SU-DHL-6 (cell line): Measurements from ENCODE around the gene FOXO3.

Source experiments
- H2AFZ ChIP-seq: fragments of 200-600 bp; sonication (generic); 2 replicates; pipeline ENCODE4 v1.6.1; 2014; ENCODE audit warnings: low read depth, mild to moderate bottlenecking, moderate library complexity, mixed read lengths, antibody characterized with exemption, low read length; ENCODE audit not compliant: severe bottlenecking
- H3F3A ChIP-seq: fragments of 200-600 bp; shearing (Covaris generic); 2 replicates; pipeline ENCODE4 v1.6.0; 2016; ENCODE audit warnings: antibody characterized with exemption, mild to moderate bottlenecking; ENCODE audit not compliant: insufficient read depth
- H3K27ac ChIP-seq: fragments of 200-600 bp; sonication (generic); 2 replicates; pipeline ENCODE4 v1.5.1; 2016; ENCODE audit warnings: low read depth, mild to moderate bottlenecking, low read length, moderate library complexity, mixed read lengths
- H3K27me3 ChIP-seq: fragments of 200-600 bp; sonication (generic), shearing (Covaris generic); 2 replicates; pipeline ENCODE4 v1.6.0; 2014; ENCODE audit warnings: mild to moderate bottlenecking, low read length
- H3K36me3 ChIP-seq: fragments of 200-600 bp; sonication (generic); 2 replicates; pipeline ENCODE4 v1.6.1; 2014; ENCODE audit warnings: mild to moderate bottlenecking, low read length, mixed read lengths
- H3K4me2 ChIP-seq: fragments of 300-600, 200-600 bp; shearing (Covaris generic), sonication (generic); 2 replicates; pipeline ENCODE4 v1.6.0; 2014; ENCODE audit warnings: low read length, low read depth, mild to moderate bottlenecking; ENCODE audit not compliant: poor library complexity, severe bottlenecking
- H3K4me3 ChIP-seq: fragments of 200-600 bp; sonication (generic); 2 replicates; pipeline ENCODE4 v1.5.1; 2014; ENCODE audit warnings: antibody characterized with exemption, low read length, mild to moderate bottlenecking, mixed read lengths; ENCODE audit not compliant: insufficient read depth, poor library complexity, severe bottlenecking
- H3K79me2 ChIP-seq: fragments of 200-600 bp; sonication (generic); 2 replicates; pipeline ENCODE4 v1.6.1; 2014; ENCODE audit warnings: mild to moderate bottlenecking, low read length, moderate library complexity; ENCODE audit not compliant: insufficient read depth
- H3K9ac ChIP-seq: fragments of 200-600 bp; sonication (generic); 2 replicates; pipeline ENCODE4 v1.7.0; 2014; ENCODE audit warnings: mild to moderate bottlenecking, low read length
- H3K9me2 ChIP-seq: fragments of 200-600 bp; sonication (generic); replicated peaks from 2 replicates; pipeline ENCODE4 v1.6.1; 2014; ENCODE audit warnings: low read length; ENCODE audit not compliant: insufficient read depth
- H3K9me3 ChIP-seq: fragments of 200-600 bp; sonication (generic); 2 replicates; pipeline ENCODE4 v1.6.1; 2014; ENCODE audit warnings: low read length, mixed read lengths; ENCODE audit not compliant: insufficient read depth
- H4K20me1 ChIP-seq: fragments of 200-600 bp; sonication (generic); 2 replicates; pipeline ENCODE4 v1.6.1; 2014; ENCODE audit warnings: low read depth, mild to moderate bottlenecking, antibody characterized with exemption, low read length, moderate library complexity, mixed read lengths
- EZH2phosphoT487 ChIP-seq: fragments of 200-600 bp; sonication (generic), shearing (Covaris generic); conservative IDR thresholded peaks from 2 replicates; pipeline ENCODE4 v1.6.1; 2018; ENCODE audit warnings: mild to moderate bottlenecking, antibody characterized with exemption, low read length, moderate library complexity, mixed read lengths
- TF ChIP-seq, protein P1 (sequence below): fragments of 200-600 bp; sonication (generic); IDR thresholded peaks from one replicate; pipeline ENCODE4 v1.5.1; 2017; ENCODE audit warnings: antibody characterized with exemption, mild to moderate bottlenecking, low read length, moderate library complexity; ENCODE audit not compliant: insufficient read depth, poor library complexity, severe bottlenecking

FOXO3 gene

DNA sequence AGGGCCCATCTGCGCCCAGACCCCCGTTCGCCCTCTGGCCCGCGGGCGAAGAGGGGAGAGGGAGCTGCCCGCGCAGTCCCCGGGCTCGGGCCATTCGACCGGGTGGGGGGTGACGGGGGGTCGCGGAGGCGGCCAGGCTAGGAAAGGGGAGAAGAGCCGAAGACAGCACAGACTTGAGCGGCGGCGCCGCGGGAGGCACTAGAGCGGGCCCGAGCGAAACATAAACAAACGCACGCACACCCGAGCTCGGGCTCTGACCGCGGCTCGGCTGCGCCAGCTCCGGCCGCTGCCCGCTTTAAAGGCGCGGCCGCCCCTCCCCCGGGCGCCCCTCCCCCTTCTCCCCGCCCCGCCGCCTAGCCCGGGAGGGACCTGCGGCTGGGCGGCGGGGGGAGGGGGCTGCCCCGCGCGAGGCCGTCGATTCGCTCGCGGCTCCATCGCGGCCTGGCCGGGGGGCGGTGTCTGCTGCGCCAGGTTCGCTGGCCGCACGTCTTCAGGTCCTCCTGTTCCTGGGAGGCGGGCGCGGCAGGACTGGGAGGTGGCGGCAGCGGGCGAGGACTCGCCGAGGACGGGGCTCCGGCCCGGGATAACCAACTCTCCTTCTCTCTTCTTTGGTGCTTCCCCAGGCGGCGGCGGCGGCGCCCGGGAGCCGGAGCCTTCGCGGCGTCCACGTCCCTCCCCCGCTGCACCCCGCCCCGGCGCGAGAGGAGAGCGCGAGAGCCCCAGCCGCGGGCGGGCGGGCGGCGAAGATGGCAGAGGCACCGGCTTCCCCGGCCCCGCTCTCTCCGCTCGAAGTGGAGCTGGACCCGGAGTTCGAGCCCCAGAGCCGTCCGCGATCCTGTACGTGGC, at the start of gene FOXO3:
Gene FOXO3 (plus strand): TSS at position 455 of the 846 bp plus-strand sequence. CDS start 292 bp downstream, at position 747.
- Histone ChIP-seq H3K27ac (no peak within 1 kb of the TSS), H3K4me3 (peak within 1 kb of the TSS; percentile 92), H3K36me3 (no peaks in the 10 kb centered on the region), H2AFZ (peak within 1 kb of the TSS; percentile 88), H3K9me3 (no peaks in the 10 kb centered on the region), H3K4me2 (peak within 1 kb of the TSS; percentile 60), H3F3A (peaks cover 32% of the 10 kb centered on the region), H3K9ac (peak within 1 kb of the TSS; percentile 85), H3K79me2 (no peaks in the 10 kb centered on the region), H3K27me3 (no peaks in the 10 kb centered on the region), H3K9me2 (no peaks in the 10 kb centered on the region), H4K20me1 (peaks cover 3% of the 10 kb centered on the region; the same call in 1 of the 2 replicates)
- TF ChIP-seq, protein P1, sequence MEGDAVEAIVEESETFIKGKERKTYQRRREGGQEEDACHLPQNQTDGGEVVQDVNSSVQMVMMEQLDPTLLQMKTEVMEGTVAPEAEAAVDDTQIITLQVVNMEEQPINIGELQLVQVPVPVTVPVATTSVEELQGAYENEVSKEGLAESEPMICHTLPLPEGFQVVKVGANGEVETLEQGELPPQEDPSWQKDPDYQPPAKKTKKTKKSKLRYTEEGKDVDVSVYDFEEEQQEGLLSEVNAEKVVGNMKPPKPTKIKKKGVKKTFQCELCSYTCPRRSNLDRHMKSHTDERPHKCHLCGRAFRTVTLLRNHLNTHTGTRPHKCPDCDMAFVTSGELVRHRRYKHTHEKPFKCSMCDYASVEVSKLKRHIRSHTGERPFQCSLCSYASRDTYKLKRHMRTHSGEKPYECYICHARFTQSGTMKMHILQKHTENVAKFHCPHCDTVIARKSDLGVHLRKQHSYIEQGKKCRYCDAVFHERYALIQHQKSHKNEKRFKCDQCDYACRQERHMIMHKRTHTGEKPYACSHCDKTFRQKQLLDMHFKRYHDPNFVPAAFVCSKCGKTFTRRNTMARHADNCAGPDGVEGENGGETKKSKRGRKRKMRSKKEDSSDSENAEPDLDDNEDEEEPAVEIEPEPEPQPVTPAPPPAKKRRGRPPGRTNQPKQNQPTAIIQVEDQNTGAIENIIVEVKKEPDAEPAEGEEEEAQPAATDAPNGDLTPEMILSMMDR: no peak
- no peak for TF ChIP-seq EZH2phosphoT487

DNA sequence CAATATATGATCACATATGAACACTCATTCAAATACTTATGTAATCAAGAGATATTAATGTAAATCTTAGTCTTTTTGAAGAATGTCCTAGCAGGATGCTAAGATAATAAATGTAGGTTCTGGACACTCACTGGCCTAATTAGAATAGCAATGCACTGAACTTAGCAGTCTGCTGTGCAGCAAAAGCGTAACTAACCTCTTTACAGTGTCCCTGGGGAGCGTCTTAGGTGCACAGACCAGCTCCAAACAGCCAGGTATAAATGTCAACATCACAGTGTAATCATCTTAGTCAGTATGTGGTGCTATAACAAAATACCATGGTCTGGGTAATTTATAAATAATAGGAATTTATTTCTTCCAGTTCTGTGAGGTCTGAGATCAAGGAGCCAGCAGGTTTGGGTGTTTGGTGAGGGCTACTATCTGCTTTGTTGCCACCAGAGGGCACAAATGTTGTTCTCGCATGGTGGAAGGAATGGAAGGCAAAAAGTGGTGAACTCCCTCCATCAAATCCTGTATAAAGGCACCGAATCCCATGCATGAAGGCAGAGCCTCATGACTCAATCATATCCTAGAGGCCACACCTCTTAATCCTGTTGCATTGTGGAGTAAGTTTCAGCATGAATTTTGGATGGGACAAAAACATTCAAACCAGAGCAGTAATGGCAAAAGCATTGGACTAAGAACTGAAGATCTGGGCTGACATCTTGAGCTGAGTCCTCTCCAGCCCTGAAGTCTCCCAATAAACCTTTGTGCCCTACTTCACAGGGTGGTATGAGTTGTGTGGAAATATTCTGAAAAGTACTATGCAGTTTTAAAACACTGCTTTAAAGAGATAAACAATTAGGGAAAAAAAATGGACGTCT, 41.8 kb upstream of the FOXO3 start:
- H3K9me2 ChIP-seq: no peaks in the 10 kb centered on the region
- H3K9me3 ChIP-seq: no peaks in the 10 kb centered on the region
- H3K79me2 ChIP-seq: no peaks in the 10 kb centered on the region
- TF ChIP-seq EZH2phosphoT487: no peak
- TF ChIP-seq, protein P1: peak; percentile 41
- H3K4me3 ChIP-seq: no peak overlapping the region
- H3K36me3 ChIP-seq: no peaks in the 10 kb centered on the region
- no peaks in the 10 kb centered on the region for H3K27me3 ChIP-seq
- H3K9ac ChIP-seq: no peak overlapping the region
- H4K20me1 ChIP-seq: no peaks in the 10 kb centered on the region
- no peak overlapping the region for H3K4me2 ChIP-seq
- no peak overlapping the region for H2AFZ ChIP-seq
- H3K27ac ChIP-seq: no peak overlapping the region
- no peaks in the 10 kb centered on the region for H3F3A ChIP-seq

DNA sequence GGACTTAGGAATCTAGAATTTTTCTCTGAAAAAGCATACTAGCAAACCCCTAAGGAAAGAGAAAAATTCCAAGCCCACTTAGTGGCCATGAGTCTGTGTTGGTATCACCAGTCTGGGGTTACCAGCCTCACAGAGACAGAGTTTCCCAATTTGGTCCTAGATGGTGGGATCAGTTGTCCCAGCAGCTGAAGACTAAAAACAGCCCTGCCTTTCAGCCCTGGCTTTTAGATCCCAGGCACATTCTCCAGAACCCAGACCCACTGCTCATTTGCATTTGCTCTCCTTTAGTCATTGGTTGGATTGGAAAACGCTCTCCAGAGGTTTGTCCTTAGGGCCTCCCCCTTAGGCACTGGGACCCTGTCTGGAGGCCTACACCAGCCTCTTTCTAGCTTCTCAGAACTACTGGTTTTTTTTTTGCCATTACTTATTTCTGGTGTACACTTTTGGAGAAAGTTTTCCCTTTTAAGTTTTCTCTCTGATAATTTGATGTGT, 39.1 kb upstream of the FOXO3 start:
- H2AFZ ChIP-seq: no peak overlapping the region
- no peaks in the 10 kb centered on the region for H3K27me3 ChIP-seq
- H3K27ac ChIP-seq: no peak overlapping the region
- H3K4me2 ChIP-seq: no peak overlapping the region
- H3K4me3 ChIP-seq: no peak overlapping the region
- no peaks in the 10 kb centered on the region for H4K20me1 ChIP-seq
- H3K36me3 ChIP-seq: no peaks in the 10 kb centered on the region
- H3K79me2 ChIP-seq: no peaks in the 10 kb centered on the region
- no peak overlapping the region for H3K9ac ChIP-seq
- H3K9me2 ChIP-seq: no peaks in the 10 kb centered on the region
- TF ChIP-seq EZH2phosphoT487: no peak
- TF ChIP-seq, protein P1: no peak
- no peaks in the 10 kb centered on the region for H3K9me3 ChIP-seq
- no peaks in the 10 kb centered on the region for H3F3A ChIP-seq
